Neural cell (in vitro differentiated cells): ENCODE results near the gene CDK5RAP2. TPM values are rescaled to one million over a fixed set of nuclear protein-coding genes. Genes with fewer than 3 reads are reported as not detected.

ENCODE experiments used
- H2AFZ ChIP-seq: fragments of 200-600, 300-800 bp; sonication (generic), shearing (Covaris generic); 2 replicates; pipeline ENCODE4 v1.6.0; 2014; ENCODE audit warnings: low read depth, mild to moderate bottlenecking, antibody characterized with exemption, low read length, moderate library complexity
- H3F3A ChIP-seq: fragments of 200-600 bp; shearing (Covaris generic); 2 replicates; pipeline ENCODE4 v1.6.1; 2016; ENCODE audit warnings: mild to moderate bottlenecking, moderate library complexity, mixed read lengths, antibody characterized with exemption, low read length; ENCODE audit not compliant: insufficient read depth, poor library complexity, severe bottlenecking
- H3K27ac ChIP-seq: fragments of 200-600, 300-800 bp; sonication (generic), shearing (Covaris generic); 2 replicates; pipeline ENCODE4 v1.5.1; 2014; ENCODE audit warnings: mild to moderate bottlenecking, low read length, moderate library complexity
- H3K27me3 ChIP-seq: fragments of 300-800, 200-600 bp; sonication (generic), shearing (Covaris generic); 2 replicates; pipeline ENCODE4 v1.6.0; 2014; ENCODE audit warnings: mild to moderate bottlenecking, low read depth, low read length, moderate library complexity; ENCODE audit not compliant: insufficient read depth
- H3K36me3 ChIP-seq: fragments of 300-800, 200-600 bp; sonication (generic), shearing (Covaris generic); 2 replicates; pipeline ENCODE4 v1.5.1; 2014; ENCODE audit warnings: mild to moderate bottlenecking, antibody characterized with exemption, low read length, moderate library complexity; ENCODE audit not compliant: insufficient read depth
- H3K4me2 ChIP-seq: fragments of 300-800, 200-600 bp; sonication (generic), shearing (Covaris generic); 2 replicates; pipeline ENCODE4 v1.6.0; 2014; ENCODE audit warnings: mild to moderate bottlenecking, low read length
- H3K4me3 ChIP-seq: fragments of 300-800, 200-600 bp; sonication (generic), shearing (Covaris generic); 2 replicates; pipeline ENCODE4 v1.5.1; 2014; ENCODE audit warnings: mild to moderate bottlenecking, low read length, moderate library complexity
- H3K79me2 ChIP-seq: fragments of 200-600 bp; shearing (Covaris generic); replicated peaks from 2 replicates; pipeline ENCODE4 v1.6.0; 2014; ENCODE audit warnings: mild to moderate bottlenecking, low read length, moderate library complexity; ENCODE audit not compliant: insufficient read depth
- H3K9ac ChIP-seq: fragments of 300-800, 200-600 bp; sonication (generic), shearing (Covaris generic); 2 replicates; pipeline ENCODE4 v1.6.1; 2016; ENCODE audit warnings: mild to moderate bottlenecking, low read length, mixed read lengths
- H3K9me2 ChIP-seq: fragments of 200-600 bp; shearing (Covaris generic); 2 replicates; pipeline ENCODE4 v1.6.1; 2016; ENCODE audit warnings: mild to moderate bottlenecking, low read length, mixed read lengths; ENCODE audit not compliant: insufficient read depth
- H3K9me3 ChIP-seq: fragments of 200-600, 300-800 bp; sonication (generic), shearing (Covaris generic); 2 replicates; pipeline ENCODE4 v1.6.1; 2016; ENCODE audit warnings: mild to moderate bottlenecking, mixed run types, low read length, moderate library complexity, mixed read lengths
- H4K20me1 ChIP-seq: fragments of 200-600 bp; shearing (Covaris generic); 2 replicates; pipeline ENCODE4 v1.6.1; 2016; ENCODE audit warnings: mild to moderate bottlenecking, mixed run types; ENCODE audit not compliant: insufficient read depth
- EP300 ChIP-seq: fragments of 450-650 bp; conservative IDR thresholded peaks from 2 replicates; pipeline ENCODE4 v1.6.1; 2014; ENCODE audit warnings: antibody characterized with exemption, mild to moderate bottlenecking, moderate library complexity; ENCODE audit not compliant: poor library complexity, severe bottlenecking
- EZH2 ChIP-seq: fragments of 200-600, 300-800 bp; shearing (Covaris generic), sonication (generic); IDR thresholded peaks from 2 replicates; pipeline ENCODE4 v1.6.1; 2014; ENCODE audit warnings: antibody characterized with exemption, low read length, borderline replicate concordance, mild to moderate bottlenecking; ENCODE audit not compliant: insufficient read depth, poor library complexity, severe bottlenecking
- MXI1 ChIP-seq: fragments of 450-650 bp; conservative IDR thresholded peaks from 2 replicates; pipeline ENCODE4 v1.6.1; 2014; ENCODE audit warnings: antibody characterized with exemption, mild to moderate bottlenecking; ENCODE audit not compliant: poor library complexity, severe bottlenecking
- POLR2AphosphoS5 ChIP-seq: IDR thresholded peaks from 2 replicates; pipeline ENCODE4 v1.6.1; 2012
- RAD21 ChIP-seq: fragments of 450-650 bp; conservative IDR thresholded peaks from 2 replicates; pipeline ENCODE4 v1.6.1; 2014; ENCODE audit warnings: antibody characterized with exemption, mild to moderate bottlenecking, moderate library complexity
- SMC3 ChIP-seq: fragments of 450-650 bp; conservative IDR thresholded peaks from 2 replicates; pipeline ENCODE4 v1.6.1; 2014; ENCODE audit warnings: antibody characterized with exemption, mild to moderate bottlenecking, moderate library complexity; ENCODE audit not compliant: poor library complexity
- TAF1 ChIP-seq: IDR thresholded peaks from 2 replicates; pipeline ENCODE4 v1.6.1; 2012; ENCODE audit warnings: low read depth
- polyA plus RNA-seq: library from polyadenylated mRNA; depleted of rRNA; stranded (reverse); fragments of >200 nt; gene quantifications from 2 replicates; pipeline ENCODE4 v1.2.3, GENCODE V29; 2014
- TF ChIP-seq, protein P1 (sequence below): fragments of 450-650 bp; IDR thresholded peaks from 2 replicates; pipeline ENCODE4 v1.5.1; 2014; ENCODE audit warnings: antibody characterized with exemption, mild to moderate bottlenecking, moderate library complexity; ENCODE audit not compliant: poor library complexity, severe bottlenecking
- TF ChIP-seq, protein P2 (sequence below): IDR thresholded peaks from 2 replicates; pipeline ENCODE4 v1.6.1; 2012; ENCODE audit warnings: borderline replicate concordance

Gene CDK5RAP2
- polyA plus RNA-seq, 1 donor from 2014 or later, result 43.3 TPM

DNA sequence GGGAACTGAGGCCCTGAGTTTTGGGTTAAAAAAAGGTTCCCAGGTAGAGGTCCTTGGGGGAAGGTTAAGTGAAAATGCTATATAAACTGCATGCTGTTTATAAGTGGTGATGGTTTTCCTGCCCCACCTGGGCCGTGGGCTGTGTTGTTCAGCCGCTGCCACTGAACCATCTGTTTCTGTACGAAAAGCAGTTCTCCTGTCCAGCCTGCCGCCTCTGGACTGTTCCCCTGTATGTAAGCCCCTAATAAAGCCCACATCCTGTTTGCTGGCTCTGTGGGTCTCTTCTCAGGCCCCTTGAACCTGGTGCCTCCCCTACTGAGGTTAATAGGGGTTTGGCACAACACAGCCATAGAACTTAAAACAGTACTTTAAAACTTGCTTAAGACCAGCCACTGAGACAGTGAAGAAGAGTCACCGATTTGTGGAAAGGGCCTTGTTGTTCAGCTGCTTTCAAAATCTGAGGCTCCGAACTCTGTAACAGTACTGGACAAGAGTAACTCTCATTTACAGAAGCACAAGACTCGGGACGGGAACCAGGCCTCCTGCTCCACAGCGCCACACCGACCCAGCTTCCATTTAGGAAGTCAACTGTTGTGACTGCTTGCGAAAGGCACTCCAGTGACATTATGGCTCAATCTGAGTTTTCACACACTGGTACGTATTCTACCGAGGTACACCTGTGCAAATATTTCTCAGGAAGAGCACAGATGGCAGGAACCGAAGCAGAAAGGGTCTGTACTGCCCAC is 192.5 kb downstream of the CDK5RAP2 start:
- Histone ChIP-seq H3K9me2 (no peaks in the 10 kb centered on the region), H3K27ac (no peak overlapping the region), H3K9ac (no peak overlapping the region), H3K4me3 (no peak overlapping the region), H3K36me3 (no peaks in the 10 kb centered on the region), H3K79me2 (no peaks in the 10 kb centered on the region), H4K20me1 (no peaks in the 10 kb centered on the region), H3K4me2 (no peak overlapping the region), H2AFZ (no peak overlapping the region), H3K9me3 (no peaks in the 10 kb centered on the region), H3F3A (no peaks in the 10 kb centered on the region), H3K27me3 (no peaks in the 10 kb centered on the region)
- TF ChIP-seq EP300 (no peak), MXI1 (no peak), EZH2 (no peak), RAD21 (no peak), TAF1 (no peak), SMC3 (no peak), POLR2AphosphoS5 (no peak)
- TF ChIP-seq, protein P1, sequence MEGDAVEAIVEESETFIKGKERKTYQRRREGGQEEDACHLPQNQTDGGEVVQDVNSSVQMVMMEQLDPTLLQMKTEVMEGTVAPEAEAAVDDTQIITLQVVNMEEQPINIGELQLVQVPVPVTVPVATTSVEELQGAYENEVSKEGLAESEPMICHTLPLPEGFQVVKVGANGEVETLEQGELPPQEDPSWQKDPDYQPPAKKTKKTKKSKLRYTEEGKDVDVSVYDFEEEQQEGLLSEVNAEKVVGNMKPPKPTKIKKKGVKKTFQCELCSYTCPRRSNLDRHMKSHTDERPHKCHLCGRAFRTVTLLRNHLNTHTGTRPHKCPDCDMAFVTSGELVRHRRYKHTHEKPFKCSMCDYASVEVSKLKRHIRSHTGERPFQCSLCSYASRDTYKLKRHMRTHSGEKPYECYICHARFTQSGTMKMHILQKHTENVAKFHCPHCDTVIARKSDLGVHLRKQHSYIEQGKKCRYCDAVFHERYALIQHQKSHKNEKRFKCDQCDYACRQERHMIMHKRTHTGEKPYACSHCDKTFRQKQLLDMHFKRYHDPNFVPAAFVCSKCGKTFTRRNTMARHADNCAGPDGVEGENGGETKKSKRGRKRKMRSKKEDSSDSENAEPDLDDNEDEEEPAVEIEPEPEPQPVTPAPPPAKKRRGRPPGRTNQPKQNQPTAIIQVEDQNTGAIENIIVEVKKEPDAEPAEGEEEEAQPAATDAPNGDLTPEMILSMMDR, result no peak
- TF ChIP-seq, protein P2, sequence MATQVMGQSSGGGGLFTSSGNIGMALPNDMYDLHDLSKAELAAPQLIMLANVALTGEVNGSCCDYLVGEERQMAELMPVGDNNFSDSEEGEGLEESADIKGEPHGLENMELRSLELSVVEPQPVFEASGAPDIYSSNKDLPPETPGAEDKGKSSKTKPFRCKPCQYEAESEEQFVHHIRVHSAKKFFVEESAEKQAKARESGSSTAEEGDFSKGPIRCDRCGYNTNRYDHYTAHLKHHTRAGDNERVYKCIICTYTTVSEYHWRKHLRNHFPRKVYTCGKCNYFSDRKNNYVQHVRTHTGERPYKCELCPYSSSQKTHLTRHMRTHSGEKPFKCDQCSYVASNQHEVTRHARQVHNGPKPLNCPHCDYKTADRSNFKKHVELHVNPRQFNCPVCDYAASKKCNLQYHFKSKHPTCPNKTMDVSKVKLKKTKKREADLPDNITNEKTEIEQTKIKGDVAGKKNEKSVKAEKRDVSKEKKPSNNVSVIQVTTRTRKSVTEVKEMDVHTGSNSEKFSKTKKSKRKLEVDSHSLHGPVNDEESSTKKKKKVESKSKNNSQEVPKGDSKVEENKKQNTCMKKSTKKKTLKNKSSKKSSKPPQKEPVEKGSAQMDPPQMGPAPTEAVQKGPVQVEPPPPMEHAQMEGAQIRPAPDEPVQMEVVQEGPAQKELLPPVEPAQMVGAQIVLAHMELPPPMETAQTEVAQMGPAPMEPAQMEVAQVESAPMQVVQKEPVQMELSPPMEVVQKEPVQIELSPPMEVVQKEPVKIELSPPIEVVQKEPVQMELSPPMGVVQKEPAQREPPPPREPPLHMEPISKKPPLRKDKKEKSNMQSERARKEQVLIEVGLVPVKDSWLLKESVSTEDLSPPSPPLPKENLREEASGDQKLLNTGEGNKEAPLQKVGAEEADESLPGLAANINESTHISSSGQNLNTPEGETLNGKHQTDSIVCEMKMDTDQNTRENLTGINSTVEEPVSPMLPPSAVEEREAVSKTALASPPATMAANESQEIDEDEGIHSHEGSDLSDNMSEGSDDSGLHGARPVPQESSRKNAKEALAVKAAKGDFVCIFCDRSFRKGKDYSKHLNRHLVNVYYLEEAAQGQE, result no peak

DNA sequence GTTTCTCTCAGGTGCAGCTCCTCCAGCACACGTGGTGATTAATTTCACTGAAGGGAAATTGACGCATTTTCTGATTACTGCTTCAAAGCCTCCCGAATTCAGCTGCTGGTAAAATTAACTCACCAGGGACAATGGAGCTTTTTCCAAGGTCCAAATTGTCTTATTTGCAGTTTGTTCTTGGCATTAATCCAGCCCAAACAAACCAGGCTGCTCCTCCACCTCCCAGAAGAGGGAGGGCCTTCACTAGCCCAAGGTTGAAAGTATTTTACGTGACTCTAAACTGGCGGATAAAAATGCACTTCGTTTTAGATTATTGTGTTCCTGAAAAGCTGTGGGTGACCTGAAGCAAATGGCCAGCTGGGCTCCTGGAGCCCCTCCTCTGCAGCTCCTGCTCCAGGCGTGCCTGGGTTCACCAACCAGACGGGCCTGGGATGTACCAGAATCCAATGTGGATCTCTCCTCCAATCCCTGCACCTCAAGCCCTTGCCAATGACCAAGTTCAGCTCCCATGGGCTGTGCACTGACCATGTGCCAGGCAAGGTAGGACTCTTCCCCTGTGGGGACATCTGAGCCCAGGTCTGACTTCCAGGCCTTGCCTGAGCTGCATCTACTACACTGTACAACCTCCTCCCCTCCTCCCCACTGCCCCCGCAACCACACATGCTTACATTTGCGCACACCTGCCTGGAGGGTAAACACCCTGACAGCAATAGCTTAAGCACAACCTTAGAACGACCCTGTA is 193.4 kb downstream of the CDK5RAP2 start:
- H3K36me3 ChIP-seq, result no peaks in the 10 kb centered on the region
- H4K20me1 ChIP-seq, result no peaks in the 10 kb centered on the region
- H3K9me2 ChIP-seq, result no peaks in the 10 kb centered on the region
- no peak overlapping the region for H3K4me3 ChIP-seq
- no peaks in the 10 kb centered on the region for H3K27me3 ChIP-seq
- no peak overlapping the region for H3K9ac ChIP-seq
- H3K9me3 ChIP-seq, result no peaks in the 10 kb centered on the region
- no peak overlapping the region for H2AFZ ChIP-seq
- H3K79me2 ChIP-seq, result no peaks in the 10 kb centered on the region
- TF ChIP-seq TAF1 (no peak), MXI1 (no peak), SMC3 (no peak), RAD21 (no peak), EP300 (no peak), POLR2AphosphoS5 (no peak), EZH2 (no peak)
- TF ChIP-seq, protein P2, result no peak
- TF ChIP-seq, protein P1, result no peak
- no peak overlapping the region for H3K4me2 ChIP-seq
- no peaks in the 10 kb centered on the region for H3F3A ChIP-seq
- no peak overlapping the region for H3K27ac ChIP-seq
